ENCODE data around the gene LMNTD2.

The LMNTD2 gene, protein sequence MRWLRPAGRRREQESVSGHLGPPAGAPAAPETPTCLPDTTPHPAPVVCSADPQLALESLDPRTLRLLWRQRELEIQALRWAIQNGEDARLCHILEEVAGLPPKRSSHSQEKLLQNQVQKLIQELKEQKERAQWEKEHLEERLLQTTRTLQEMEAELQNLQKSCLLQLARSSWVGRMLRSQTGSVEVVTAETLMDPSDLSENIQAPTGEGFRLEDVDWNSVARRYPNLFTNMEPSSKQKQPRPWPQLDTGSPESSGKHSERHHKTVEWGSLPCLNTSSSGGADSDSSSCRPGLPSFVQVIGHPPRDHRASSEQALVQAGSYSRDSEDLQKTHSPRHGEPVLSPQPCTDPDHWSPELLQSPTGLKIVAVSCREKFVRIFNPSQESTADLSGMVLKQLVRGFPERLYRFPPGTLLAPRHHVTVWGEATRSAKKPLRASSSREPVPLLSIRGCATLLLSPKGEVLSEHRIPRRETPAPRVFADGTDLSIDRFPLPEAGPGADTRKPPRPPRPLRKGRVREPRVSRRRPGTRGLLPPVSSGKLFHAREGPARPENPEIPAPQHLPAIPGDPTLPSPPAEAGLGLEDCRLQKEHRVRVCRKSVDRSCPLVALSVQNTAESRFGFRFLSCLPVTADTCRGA

DNA sequence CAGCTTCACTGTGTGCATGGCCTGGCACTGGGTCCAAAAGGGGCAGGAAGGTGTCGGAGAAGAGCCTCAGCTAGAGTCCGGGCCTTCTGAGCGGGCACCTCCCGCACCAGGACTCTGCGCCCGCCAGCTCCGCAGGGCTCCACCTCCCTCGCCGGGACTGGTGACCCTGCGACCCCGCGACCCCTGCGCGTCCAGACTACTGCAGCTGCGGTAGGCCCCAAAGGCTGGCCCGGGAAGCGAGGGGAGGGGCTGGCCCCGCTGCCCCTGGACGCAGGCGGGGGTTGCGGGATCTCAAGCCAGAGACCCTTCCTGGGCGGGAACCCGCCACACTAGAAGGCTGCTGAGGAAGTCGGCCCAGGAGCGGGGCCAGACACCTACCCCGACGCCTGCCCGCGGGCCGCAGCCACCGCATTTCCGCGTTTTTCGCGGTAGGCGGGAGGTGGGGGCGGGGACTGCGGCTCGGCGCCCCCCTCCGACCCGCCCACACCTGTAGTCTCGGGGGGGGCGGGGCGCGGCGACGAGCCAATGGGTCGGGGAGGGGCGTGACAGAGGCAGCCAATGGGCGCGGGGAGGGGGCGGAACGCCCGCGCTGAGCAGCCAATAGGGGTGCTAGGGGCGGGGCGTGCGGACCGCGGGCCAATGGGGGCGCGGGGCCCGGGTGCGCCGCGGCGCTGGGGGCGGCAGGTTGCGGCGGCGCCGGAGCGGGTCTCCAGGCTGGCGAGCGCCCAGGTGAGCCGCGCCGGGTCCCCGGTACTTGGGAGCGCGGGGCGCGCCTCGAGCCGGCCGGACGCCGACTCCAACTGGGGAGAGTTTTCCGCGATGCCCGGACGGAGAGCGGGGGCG is at the start of gene LMNTD2, which contains the start of gene RASSF7:
LMNTD2 (minus strand) TSS at position 434 of the 843 bp plus-strand sequence; CDS start at position 412, 22 bp downstream.
RASSF7 (plus strand) TSS at position 666 of the 843 bp plus-strand sequence. CDS start 799 bp downstream, outside the sequence.
- peak; percentile 86 for DNase-seq (ENCODE audit: low spot score)

DNA sequence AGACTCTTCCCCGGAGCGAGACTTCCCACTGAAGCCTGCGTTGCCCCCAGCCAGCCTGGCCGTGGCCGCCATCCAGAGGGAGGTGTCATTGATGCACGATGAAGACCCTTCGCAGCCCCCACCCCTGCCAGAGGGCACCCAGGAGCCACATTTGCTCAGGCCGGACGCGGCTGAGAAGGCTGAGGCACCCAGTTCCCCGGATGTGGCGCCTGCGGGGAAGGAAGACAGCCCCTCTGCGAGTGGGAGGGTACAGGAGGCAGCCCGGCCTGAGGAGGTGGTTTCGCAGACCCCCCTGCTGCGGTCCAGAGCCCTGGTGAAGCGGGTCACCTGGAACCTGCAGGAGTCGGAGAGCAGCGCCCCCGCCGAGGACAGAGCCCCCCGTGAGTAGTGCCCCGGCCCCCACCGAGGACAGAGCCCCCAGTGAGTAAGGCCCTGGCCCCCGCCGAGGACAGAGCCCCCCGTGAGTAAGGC is 48.8 kb upstream of the LMNTD2 start:
- no peak for DNase-seq (ENCODE audit: low spot score)

DNA sequence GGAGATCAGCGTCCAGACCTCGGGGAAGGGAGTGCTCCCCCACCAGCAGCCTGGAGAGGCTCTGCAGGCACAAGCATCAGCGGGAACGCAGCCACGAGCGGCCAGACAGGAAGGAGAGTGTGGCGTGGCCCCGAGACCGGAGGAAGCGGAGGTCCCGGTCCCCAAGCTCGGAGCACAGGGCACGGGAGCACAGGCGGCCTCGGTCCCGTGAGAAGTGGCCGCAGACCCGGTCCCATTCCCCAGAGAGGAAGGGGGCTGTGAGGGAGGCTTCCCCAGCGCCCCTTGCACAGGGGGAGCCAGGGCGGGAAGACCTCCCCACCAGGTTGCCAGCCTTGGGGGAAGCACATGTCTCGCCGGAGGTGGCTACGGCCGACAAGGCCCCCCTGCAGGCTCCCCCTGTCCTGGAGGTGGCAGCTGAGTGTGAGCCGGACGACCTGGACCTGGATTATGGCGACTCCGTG is 48.3 kb upstream of the LMNTD2 start:
- DNase-seq (ENCODE audit: low spot score) = no peak

DNA sequence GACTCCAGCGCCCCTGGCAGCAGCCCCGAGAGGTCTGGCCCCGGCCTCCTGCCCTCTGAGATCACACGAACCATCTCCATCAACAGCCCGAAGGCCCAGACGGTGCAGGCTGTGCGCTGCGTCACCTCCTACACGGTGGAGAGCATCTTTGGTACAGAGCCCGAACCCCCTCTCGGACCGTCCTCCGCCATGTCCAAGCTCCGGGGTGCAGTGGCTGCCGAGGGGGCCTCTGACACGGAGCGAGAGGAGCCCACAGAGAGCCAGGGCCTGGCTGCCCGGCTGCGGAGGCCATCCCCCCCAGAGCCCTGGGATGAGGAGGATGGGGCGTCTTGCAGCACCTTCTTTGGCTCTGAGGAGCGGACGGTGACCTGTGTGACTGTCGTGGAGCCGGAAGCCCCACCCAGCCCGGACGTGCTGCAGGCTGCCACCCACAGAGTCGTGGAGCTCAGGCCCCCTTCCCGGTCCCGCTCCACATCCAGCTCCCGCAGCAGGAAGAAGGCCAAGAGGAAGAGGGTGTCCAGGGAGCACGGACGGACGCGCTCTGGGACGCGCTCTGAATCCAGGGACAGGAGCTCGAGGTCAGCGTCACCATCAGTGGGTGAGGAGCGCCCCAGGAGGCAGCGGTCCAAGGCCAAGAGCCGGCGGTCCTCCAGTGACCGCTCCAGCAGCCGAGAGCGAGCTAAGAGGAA is 47.6 kb upstream of the LMNTD2 start:
- DNase-seq (ENCODE audit: low spot score) = no peak

DNA sequence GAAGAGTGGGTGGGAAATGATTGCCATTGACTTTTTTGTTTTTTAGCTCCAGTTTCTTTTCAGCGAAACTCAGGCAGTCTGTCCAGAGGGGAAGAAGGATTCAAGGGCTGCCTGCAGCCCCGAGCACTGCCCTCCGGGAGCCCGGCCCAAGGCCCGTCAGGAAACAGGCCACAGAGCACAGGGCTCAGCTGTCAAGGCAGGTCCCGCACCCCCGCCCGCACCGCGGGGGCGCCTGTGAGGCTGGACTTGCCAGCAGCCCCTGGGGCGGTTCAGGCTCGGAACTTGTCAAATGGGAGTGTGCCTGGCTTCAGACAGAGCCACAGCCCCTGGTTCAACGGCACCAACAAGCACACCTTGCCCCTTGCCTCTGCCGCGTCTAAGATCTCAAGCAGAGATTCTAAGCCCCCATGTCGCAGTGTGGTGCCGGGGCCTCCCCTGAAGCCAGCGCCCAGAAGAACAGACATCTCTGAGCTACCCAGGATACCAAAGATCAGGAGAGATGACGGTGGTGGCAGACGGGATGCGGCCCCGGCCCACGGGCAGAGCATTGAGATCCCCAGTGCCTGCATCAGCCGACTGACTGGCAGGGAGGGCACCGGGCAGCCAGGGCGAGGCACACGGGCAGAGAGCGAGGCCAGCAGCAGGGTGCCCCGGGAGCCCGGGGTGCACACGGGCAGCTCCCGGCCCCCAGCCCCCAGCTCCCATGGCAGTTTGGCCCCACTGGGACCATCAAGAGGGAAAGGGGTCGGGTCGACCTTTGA is 46.7 kb upstream of the LMNTD2 start:
- DNase-seq (ENCODE audit: low spot score) = no peak

DNA sequence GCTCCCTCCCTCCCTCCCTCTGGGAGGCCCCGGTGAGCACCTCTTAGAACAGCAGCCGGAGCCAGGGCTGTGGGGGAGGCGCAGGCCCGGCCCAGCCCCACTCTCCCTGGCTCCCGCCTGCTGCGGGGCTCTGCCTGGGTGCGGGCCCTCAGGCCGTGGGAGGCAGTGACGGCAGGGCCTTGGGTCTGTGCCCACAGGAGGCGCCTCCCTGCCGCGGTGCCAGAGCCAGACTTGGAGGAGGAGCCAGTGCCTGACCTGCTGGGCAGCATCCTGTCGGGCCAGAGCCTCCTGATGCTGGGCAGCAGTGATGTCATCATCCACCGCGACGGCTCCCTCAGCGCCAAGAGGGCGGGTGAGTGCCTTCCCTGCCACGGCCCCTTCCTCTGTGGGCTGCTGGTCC is 45.7 kb upstream of the LMNTD2 start:
- no peak for DNase-seq (ENCODE audit: low spot score)

DNA sequence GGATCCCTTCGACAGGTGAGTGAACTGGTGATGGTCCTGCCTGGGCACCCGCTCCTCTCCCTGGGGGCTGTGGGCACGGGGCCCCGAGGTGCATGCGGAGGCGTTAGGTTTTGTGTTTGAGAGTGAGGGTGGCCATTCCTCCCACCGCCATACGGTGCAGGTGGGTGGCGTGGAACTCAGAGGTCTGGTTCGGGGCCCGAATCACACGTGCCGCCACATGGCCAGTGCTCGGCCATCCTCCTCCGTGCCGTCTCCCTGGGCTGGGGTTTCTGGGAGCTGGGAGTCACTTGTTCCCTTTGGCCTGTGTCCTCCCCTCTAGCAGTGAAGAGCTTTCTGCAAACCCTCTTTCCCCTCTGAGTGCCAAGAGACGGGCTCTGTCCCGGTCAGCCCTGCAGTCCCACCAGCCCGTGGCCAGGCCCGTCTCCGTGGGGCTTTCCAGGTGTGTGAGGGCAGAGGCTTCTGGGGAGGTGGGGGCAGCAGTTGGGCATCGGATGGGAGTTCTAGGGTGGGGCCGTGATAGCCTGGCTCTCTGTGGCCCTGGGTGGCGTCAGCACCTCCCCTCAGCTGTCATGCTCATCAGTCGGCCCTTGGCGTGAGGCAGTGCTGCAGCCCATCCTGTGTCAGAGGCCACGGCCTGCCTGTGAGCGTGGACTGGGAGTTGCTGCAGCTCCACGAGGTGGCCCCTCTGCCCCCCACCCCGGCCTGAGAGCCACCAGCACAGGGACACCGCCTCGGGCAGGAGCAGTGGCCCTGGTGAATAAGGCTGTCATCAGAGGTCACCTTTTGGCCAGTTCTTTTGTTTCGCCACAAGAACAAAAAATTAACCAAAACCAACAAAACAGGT is 45.0 kb upstream of the LMNTD2 start:
- DNase-seq (ENCODE audit: low spot score) = no peak

DNA sequence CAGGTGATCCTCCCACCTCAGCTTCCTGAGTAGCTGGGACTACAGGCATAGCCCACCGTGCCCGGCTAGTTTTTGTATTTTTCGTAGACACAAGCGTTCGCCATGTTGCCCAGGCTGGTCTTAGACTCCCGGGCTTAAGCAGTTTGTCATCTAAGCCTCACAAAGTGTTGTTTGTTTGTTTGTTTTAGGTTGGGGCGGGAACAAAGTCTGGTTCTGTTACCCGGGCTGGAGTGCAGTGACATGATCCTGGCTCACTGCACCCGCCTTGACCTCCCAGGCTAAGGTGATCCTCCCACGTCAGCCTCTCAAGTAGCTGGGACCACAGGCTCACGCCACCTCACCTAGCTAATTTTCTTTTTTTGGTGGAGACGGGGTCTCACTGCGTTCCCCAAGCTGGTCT is 42.6 kb upstream of the LMNTD2 start:
- no peak for DNase-seq (ENCODE audit: low spot score)

DNA sequence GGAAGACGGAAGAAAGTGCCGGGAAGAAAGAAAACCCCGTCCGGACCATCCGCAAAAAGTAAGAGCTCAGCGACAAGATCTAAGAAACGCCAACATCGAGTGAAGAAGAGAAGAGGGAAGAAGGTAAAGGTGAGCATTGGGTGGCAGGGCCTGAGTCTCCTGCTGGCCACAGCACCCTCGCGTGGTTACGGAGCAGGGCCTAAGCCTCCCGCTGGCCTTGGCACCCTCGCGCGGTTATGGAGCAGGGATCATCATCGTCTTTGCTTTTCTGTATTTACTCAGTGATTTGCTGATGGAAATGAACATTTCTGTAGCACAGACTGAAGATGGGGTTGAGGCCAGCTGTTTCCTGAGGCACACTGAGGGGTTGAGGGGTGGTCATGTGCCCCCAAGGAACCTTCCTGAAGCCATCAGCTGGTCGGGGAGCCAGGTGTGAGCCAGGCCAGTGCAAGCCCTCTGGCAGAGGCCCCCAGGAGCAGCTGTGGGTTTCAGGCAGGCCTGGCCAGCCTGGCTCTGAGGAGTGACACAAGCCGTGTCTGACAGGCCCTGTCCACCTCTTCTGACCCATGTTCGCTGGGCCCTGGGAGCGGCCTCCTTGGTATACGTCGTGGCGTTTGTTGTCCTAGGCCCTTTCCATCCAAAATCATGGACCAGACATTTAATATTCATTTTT is 41.2 kb upstream of the LMNTD2 start:
- no peak for DNase-seq (ENCODE audit: low spot score)

DNA sequence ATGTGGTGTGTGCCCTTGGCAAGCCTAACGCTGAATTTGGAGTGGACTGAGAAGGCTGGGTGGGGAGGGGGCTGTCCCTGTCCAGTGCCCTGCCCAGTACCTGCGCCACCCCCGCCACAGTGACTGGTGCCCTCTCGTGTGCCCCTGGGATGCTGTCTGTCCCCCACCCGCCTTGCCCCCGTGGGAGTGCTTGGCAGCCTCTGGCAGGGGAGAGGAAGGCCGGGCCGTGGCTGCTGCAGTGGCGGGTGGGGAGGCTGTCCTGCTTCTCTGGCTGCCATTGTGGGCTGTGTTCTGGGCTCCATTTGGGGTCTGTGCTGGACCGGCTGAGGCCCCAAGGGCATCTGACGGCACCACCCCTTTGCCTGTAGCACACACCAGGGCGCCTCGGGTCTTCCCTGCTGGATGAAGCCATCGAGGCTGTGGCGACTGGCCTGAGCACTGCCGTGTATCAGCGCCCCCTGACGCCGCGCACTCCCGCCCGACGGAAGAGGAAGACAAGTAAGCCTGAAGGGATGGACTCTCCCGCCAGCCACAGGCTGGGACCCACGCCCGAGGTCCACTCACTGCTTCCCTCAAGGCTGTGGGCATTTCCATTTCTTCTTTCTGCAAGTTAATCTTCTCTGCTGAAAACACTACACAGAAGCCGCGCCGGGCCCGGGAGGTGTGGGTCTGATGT is 37.6 kb upstream of the LMNTD2 start:
- no peak for DNase-seq (ENCODE audit: low spot score)

DNA sequence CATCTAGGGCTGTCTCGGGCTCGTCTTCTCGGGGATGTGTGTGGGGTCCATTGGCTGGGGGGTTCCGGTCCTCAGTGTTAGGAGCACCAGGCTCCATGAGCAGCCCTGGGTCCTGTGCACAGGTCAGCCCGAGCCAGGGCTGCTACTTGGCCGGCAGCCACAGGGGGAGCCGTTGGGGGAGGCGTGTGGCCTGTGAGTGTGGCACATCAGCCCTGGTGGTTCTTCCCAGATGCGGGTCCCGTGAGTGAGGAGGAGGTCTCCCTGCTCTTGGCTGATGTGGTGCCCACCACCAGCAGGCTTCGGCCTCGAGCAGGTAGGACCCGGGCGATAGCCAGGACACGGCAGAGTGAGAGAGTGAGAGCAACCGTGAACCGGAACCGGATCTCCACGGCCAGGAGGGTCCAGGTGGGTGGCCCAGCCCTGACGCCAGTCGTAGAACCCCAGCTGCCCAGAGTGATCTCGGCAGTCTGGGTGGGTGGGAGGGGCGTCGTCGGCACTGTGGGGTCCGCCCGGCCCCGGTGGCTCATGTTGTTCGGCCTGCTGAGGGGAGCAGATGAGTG is 36.7 kb upstream of the LMNTD2 start:
- DNase-seq (ENCODE audit: low spot score) = no peak

DNA sequence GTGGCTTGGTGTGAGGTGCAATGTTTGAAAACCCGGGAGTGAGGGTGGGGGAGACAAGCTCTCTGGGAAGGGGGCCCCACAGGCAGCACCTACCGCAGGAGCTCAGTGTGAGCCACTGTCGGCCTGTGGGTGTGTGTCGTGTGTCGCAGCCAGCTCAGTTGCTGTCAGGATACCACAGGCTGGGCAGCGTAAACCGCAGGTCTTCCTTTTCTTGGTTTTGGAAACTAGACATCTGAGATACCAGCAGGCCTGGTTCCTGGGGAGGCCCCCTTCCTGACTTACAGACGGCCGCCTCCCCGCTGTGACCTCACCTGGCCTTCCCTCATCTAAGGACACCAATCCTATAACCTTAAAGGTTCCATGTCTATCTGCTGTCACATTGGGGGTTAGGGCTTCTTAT is 35.8 kb upstream of the LMNTD2 start:
- no peak for DNase-seq (ENCODE audit: low spot score)

DNA sequence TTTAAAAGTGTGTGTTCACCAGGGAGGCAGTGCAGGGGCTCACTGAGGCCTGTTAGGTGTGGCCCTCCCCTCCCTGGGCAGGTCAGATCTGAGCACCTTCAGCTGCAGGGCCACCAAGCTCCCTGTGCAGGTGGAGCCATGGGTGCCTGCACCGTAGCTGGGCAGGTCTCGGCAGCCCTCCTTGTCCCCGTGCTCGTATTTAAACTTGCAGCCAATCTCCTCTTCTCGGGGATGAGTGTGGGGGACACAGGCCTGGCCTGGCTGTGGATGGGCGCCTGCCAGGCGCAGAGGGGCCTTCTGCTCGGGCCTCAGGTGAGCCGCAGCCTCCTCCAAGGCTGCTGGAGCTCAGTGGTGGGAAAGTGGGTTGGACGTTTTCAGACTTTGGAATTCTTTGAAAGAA is 34.9 kb upstream of the LMNTD2 start:
- DNase-seq (ENCODE audit: low spot score) = no peak

DNA sequence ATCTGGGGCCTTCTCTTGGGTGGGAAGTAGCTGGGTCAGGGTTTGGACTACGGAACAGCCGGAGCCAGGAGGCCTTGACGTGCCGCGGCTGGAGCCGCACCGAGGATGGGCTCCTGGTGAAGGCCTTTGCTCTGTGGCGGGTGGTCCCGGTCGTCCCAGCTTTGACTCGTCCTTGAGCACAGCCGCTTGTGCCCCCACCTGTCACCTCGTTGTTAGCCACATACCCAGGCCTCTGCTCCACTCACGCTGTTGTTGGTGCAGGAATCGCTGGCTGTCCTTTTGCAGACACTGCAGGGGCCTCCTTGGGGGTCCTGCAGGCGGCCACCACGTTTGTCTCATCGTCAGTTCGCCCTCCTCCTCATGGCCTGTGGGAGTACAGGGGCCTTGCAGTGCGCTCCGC is 32.8 kb upstream of the LMNTD2 start:
- no peak for DNase-seq (ENCODE audit: low spot score)

DNA sequence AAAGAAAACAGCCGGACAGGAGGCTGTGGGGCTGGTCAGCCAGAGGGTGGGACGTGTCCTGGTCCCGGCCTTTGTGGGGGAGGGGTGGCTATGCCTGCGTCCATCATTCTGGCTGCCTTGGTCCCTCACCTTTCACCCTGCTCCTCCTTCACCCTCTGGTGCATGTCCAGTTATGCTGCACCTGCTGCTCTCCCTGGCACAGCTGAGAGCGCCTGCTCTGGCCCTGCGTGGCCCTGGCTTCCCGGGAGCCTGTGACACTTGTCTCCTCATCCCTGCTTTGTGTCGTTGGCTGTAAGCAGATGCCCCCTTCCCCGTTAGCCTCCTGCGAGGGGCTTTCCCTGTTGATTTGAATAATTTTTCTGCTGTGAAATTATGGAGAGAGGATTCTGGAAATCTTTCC is 32.4 kb upstream of the LMNTD2 start:
- DNase-seq (ENCODE audit: low spot score) = no peak

DNA sequence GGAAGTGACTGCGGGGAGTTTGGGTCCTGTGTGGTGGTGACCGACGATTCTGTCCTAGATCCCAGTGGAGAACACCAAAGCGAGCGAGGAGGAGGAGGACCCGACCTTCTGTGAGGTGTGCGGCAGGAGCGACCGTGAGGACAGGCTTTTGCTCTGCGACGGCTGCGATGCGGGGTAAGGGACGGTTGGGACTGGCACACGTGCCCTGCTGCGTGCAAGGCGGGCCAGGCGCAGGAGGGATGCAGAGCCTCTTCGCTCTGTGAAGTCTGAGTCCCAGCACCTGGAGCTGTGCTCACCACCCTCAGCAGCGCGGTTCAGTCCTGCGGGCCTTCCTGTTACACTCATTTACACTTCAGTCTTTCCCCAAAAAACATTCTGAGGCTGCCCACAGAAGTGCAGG is 32.0 kb upstream of the LMNTD2 start:
- no peak for DNase-seq (ENCODE audit: low spot score)

DNA sequence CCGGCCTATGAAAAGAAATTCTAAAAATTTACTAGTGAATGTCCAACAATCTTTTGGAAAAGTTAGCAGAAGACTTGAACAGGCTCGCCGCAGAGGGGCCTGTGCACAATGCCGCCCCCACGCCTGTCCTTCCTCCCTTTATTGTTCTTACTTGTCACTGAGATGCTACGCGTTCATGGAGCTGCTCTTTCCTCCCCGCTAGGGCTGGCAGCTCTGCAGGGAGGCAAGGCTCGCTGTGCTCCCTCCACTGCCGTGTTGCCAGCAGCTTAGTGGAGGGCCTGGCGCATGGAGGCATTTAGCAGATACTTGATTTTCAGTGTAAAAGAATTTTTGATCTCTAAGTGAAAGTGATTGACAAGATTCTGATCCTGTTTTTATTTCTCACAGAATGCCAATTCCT is 30.5 kb upstream of the LMNTD2 start:
- no peak for DNase-seq (ENCODE audit: low spot score)

DNA sequence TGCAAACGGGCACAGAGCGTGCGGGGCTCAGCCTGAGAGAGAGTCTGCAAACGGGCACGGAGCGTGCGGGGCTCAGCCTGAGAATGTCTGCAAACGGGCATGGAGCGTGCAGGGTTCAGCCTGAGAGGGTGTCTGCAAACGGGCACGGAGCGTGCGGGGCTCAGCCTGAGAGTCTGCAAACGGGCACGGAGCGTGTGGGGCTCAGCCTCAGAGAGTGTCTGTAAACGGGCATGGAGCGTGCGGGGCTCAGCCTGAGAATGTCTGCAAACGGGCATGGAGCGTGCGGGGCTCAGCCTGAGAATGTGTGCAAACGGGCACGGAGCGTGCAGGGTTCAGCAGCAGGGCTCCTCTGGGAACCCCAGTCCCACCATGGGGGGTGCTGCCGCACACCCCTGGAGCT is 29.3 kb upstream of the LMNTD2 start:
- DNase-seq (ENCODE audit: low spot score) = no peak

DNA sequence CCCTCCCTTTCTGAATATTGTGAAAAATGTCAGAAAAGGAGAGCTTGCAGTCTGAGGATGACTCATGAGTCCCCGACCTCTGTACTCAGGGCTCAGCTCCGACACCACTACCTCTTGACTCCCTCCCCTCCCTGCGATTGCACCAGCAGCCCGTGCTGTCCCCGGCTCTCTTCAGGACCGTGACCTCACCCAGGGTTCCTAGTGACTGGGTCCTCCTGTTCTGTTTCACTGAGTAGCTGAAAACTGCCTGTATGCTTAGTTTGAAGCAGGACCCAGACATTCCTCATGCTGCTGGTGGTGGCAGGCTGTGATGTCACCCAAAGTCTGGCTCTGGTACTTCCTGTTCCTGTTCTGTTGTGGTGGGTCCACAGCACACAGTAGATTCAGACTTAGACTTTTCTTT is 27.4 kb upstream of the LMNTD2 start:
- no peak for DNase-seq (ENCODE audit: low spot score)
